Measurements from ENCODE around the gene SCN1B.

The SCN1B gene

DNA sequence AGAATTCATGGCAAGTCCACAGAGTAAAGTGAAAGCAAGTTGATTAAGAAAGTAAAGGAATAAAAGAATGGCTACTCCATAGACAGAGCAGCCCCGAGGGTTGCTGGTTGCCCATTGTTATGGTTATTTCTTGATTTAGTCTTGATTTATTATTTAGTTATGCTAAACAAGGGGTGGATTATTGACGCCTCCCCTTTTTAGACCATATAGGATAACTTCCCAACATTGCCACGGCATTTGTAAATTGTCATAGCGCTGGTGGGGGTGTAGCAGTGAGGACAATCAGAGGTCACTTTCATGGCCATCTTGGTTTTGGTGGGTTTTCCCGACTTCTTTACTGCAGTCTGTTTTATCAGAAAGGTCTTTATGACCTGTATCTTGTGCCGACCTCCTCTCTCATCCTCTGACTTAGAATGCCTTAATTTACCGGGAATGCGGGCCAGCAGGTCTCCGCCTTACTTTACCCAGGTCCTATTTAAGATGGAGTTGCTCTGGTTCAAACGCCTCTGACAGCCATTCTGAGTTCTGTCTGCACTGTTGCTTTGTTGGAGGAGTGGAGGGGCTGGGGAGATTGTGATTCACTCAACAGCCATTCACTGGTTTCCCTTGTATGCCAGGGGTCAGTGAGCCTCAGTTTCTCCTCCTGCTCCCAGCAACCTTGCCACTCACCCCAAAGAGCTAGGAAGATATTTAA lies 38.8 kb downstream of the SCN1B start:
- TF ChIP-seq, protein P1, sequence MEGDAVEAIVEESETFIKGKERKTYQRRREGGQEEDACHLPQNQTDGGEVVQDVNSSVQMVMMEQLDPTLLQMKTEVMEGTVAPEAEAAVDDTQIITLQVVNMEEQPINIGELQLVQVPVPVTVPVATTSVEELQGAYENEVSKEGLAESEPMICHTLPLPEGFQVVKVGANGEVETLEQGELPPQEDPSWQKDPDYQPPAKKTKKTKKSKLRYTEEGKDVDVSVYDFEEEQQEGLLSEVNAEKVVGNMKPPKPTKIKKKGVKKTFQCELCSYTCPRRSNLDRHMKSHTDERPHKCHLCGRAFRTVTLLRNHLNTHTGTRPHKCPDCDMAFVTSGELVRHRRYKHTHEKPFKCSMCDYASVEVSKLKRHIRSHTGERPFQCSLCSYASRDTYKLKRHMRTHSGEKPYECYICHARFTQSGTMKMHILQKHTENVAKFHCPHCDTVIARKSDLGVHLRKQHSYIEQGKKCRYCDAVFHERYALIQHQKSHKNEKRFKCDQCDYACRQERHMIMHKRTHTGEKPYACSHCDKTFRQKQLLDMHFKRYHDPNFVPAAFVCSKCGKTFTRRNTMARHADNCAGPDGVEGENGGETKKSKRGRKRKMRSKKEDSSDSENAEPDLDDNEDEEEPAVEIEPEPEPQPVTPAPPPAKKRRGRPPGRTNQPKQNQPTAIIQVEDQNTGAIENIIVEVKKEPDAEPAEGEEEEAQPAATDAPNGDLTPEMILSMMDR (IDR thresholded peaks at IDR 0.05; ENCODE audit: insufficient read depth, missing control alignments), result no peak
- no peak for FAIRE-seq
- DNase-seq (ENCODE audit: insufficient read length, low spot score), result no peak

DNA sequence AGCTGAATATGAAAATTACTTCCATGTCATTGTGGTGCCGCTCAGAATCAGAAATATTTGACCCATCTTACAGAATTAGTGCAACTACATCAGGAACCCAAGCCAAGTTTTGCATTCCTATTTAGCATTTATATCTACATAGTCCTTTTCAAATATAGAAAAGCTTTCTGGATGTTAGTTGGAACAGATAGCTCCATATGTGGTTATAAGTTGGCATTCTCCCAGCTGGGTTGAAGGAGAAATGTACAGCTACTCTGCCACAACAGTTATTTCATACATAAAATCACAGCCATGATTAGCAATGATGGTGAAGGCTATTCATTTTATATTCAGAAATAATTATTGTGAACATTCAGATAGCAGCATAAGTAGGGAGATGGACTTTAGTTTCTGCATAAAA lies 39.4 kb downstream of the SCN1B start:
- FAIRE-seq (no peak), DNase-seq (ENCODE audit: insufficient read length, low spot score) (no peak)
- TF ChIP-seq, protein P1 (IDR thresholded peaks at IDR 0.05; ENCODE audit: insufficient read depth, missing control alignments), result no peak

DNA sequence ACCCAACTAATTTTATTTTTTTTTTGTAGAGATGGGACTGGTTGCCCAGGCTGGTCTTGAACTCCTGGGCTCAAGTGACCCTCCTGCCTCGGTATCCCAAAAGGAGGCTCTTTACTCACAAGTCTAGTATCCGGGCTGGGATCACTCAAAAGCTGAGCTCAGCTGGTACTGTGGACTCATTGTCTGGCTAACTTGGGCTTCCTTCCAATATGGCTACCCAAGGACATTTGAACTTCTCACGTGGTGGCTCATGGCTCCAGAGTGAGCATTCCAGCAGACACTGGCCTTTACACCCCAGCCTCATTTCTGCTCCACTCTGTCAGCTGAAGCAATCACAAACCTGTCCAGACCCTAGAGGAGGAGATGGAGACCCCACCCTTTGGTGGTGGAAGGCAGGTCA lies 40.2 kb downstream of the SCN1B start:
- FAIRE-seq (no peak), DNase-seq (ENCODE audit: insufficient read length, low spot score) (no peak)
- TF ChIP-seq, protein P1 (IDR thresholded peaks at IDR 0.05; ENCODE audit: insufficient read depth, missing control alignments), result no peak

DNA sequence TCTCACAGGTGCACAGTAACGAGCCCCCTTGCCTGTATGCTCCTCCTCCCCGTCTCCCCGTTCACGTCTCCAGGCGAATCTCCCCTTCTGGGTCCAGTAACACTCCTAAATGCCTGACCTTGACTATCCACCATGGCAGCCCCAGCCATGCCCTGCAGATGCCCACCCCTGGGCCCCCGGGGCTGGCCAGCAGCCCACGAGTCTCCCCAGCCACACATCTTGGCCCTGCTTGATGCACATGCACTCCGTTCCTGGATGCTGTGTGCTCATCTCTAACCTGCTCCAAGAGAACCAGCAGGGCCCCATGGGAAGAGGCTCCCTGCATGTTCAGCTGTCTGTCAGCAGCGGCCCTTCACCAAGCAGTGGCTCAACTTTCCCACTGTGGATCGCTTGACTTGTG lies 43.2 kb downstream of the SCN1B start:
- DNase-seq (ENCODE audit: insufficient read length, low spot score) (no peak), FAIRE-seq (no peak)
- TF ChIP-seq, protein P1 (IDR thresholded peaks at IDR 0.05; ENCODE audit: insufficient read depth, missing control alignments), result no peak

DNA sequence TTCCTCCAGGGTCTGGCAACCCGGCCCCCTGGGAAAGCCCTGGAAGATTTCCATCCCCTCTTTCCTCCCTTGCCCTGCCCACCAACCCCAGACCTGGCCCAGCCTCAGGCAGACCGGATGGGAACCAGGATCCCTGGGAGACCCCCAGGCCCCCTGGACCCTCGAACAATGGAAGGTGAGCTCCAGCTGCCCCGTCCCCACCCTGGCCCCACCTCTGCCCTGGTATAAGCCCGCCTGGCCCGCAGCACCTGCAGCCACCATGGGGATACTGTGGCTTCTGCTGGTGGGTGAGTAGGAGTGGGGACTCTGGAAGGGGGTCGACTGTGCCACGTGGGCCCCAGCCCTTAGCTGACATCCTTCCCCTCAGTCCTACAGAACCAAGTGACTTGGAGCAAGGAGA lies 43.7 kb downstream of the SCN1B start:
- no peak for DNase-seq (ENCODE audit: insufficient read length, low spot score)
- TF ChIP-seq, protein P1 (IDR thresholded peaks at IDR 0.05; ENCODE audit: insufficient read depth, missing control alignments), result no peak
- FAIRE-seq, result no peak

DNA sequence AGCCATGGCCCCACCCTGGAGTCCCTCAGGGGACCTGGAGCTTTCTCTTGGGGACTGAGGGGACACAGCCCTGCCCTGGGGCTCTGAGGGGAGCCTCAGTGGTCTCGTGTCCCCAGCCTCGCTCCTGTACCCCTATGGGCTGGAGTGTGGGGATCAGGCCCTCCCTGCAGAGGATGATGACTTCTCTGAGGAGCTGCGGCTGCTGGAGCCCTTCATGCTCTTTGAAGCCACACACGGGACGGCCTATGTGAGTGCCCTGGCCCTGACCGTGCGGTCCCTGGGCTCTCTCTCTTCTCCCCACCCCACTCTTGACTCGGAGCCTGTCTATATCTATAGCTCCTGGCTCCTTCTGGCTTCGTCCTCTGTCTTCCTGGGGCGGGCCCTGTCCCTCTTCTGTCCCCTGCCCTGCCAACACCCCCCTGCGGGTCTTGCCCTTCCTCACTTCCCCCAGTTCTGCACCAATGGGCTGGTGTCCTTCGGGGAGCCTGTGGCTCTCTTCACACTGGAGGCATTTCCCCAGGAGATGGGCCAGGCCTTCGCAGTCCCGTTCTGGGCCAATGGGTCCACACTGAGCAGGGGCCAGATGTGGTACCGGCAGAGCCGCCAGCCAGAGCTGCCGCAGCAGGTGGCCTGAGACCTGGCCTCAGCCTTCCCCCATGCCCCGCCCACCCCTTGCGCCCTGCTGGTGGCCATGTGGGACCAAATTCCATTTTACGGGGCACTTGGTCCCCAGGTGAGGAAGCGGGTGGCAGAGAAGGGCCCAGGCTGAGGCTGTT lies 44.3 kb downstream of the SCN1B start:
- TF ChIP-seq, protein P1 (IDR thresholded peaks at IDR 0.05; ENCODE audit: insufficient read depth, missing control alignments), result no peak
- FAIRE-seq, result no peak
- DNase-seq (ENCODE audit: insufficient read length, low spot score), result no peak

All from D721Med (cell line).